HG03457 (cell line): ENCODE data around the gene RFX4.

Experiments used
- ATAC-seq: cut with Tn5 transposase; IDR thresholded peaks from one replicate; pipeline ENCODE4 v1.9.1; 2021; ENCODE audit warnings: moderate number of reproducible peaks; ENCODE audit not compliant: unreplicated experiment

The RFX4 gene

DNA sequence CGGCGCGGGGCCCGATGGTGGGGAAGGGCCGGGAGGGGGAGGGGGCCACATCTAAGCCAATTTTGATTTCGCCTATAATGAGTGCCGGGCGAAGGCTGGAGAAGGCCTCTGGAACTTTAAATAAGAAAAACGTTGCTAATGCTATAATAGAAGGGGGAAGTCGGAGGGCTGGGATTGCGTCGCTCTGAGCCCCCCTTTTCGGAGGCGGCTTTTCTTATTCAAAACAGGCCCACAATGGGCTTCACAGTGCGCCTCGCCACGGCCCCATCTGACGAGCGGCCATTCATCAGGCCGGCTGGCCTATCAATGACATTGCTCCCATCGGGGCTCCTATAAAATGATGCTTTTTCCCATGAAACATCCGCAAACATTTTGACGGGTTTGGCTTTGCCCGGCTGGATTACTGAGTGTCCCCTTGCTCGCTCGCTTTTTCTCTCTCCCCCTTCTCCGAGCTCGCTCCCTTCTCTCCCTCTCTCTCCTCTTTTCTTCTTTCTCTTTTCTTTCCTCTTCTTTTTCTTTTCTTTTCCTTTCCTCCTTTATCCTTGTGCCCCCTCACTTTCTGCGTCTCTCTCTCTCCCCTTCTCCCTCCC, at the start of gene RFX4:
TSS of gene RFX4 (plus strand) at position 364 of the 590 bp plus-strand sequence. CDS start 317 bp downstream, outside the sequence.
- ATAC-seq = no peak

- no peak for ATAC-seq
Observed at GRCh38 chr12:106541201-106541600, 41.6 kb upstream of the RFX4 start.

DNA sequence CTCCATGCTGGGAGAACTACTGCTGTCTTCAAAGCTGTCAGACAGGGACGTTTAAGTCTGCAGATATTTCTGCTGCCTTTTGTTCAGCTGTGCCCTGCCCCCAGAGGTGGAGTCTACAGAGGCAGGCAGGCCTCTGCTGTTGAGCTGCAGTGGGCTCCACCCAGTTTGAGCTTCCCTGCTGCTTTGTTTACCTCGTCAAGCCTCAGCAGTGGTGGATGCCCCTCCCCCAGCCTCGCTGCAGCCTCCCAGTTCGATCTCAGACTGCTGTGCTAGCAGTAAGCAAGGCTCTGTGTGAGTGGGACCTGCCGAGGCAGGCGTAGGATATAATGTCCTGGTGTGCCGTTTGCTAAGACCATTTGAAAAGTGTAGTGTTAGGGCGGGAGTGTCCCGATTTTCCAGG, 31.4 kb upstream of the RFX4 start:
- ATAC-seq = no peak

DNA sequence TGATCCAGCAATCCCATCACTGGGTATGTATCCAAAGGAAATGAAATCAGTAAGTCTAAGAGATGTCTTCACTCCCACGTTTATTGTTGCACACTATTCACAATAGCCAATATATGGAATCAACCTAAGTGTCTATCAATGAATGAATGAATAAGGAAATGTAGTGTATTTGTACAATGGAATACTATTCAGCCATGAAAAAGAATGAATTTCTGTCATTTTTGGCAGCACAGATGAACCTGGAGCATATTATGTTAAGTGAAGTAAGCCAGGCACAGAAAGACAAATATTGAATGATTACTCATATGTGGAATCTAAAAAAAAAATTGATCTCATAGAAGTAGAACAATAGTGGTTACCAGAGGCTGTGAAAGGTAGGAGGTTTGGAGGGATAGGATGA, 30.6 kb upstream of the RFX4 start:
- no peak for ATAC-seq

GRCh38 chr12:106564678-106565329, 18.0 kb upstream of the RFX4 start:
- no peak for ATAC-seq

DNA sequence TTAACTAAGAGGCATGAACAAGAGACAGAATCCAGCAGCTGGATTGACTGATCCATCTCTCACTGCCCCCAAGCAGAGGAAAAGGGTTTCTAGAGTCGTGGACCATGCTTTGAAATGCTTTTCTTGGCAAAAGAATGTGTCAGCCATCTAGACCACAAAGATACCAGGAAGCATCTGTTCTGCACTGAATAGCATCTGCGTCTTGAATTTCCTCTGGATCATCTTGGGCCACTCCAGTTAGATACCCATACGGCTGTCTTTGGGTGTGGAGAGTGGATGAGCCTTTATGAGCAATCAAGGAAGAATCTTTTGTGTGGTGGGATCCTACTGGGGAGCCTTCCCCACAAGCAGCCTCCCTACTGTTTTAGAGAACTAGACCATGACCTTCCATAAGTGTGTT, 16.0 kb upstream of the RFX4 start:
- no peak for ATAC-seq

DNA sequence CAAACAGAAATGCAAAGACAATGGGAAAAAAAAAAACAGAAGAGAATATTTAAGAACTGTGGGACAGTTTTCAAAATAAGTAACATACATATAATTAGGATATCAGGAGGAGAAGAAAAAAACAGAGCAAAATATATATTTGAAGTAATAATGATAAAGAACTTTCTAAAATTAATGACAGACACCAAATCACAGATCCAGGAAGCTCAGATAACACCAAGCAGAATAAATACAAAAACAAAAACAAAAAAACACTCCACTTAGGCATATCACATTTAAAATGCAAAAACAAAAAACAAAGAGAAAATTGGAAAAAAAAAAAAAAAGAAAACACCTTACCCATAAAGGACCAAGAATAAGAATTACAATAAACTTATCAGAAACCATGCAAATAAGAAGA, 9.6 kb upstream of the RFX4 start:
- no peak for ATAC-seq

- no peak for ATAC-seq
Observed at GRCh38 chr12:106576848-106577247, 6.0 kb upstream of the RFX4 start.

- no peak for ATAC-seq
Observed at GRCh38 chr12:106580671-106581508, 1.9 kb upstream of the RFX4 start.

- ATAC-seq = no peak
Observed at GRCh38 chr12:106581543-106582248, 1.1 kb upstream of the RFX4 start.

DNA sequence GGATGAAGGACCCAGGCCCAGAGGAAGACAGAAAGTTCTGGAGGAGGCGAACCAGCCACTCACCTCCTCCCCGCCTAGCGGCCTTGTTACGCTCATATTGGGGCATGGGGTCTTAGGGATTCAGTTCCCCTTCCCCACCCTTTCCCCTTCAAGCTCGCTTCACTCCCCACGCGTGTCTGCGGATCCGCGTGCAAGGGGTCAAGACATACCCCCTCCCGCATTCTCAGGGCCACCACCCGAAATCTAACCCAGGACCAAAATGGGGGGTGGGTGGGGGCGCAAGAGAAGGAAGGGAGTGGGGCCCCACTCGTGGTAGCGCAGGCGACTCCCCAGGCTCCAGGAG, 584 bp upstream of the RFX4 start:
- ATAC-seq = no peak

DNA sequence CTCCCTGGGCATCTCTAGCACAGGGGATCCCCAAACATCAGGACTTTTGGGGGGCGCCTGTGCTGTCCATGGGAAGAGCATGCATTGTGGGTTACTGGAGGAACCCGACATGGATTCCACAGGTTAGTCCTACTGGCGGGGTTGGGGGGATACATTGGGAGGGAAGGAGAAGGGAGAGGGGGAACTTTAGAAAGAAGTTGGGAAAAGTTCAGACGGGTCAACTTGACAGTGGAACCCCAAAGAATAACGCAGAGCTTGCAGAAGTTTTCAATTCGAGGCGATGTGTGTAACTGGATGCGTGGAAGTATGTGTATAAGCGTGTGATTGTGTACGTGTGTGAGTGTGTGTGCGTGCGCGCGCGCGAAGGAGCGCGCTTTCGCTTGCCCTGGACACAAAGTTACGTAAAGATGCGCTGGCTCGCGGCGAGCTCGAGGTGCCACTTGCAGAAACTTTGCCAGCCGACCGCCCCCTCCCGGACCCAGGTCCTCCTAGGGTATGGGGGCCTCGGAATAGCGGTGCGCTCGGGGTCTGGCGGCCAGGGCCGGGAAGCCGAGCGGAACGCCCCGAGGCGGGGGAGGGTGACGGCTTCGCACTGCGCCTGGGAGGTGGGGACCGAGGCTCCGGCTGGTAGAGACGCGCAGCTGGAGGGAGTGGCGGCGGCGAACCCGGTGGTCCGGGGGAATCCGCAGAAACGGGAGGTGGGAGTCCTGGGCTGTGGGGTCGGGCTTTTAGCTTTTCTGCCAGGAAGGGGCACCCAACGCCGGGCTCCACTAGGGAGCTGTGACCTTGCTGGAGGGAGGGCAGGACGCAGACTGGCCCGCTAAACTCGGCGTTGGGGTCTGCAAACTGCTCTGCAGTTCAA, 669 bp downstream of the RFX4 start:
- no peak for ATAC-seq

- ATAC-seq = no peak
Observed at GRCh38 chr12:106584104-106585064, 1.6 kb downstream of the RFX4 start.

DNA sequence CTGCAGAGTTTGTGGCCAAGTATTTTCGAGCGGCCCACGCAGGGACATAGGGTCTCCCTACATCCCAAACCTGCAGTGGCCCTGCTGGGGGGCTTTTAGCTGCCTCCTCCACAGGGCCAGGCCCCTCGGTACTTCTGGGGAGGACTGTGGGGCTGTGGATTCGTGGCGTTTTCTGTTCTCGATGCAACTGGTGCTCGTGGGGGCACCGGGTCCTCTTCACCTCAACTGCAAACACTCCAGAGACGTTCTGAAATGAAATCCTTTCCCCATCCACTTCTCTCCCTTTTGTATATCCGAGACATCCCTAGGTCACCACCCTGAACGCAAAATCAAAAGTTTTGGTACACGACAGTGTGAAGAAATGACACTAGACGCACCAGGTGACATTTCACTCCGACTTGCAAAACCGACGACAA, 2.3 kb downstream of the RFX4 start:
- no peak for ATAC-seq

DNA sequence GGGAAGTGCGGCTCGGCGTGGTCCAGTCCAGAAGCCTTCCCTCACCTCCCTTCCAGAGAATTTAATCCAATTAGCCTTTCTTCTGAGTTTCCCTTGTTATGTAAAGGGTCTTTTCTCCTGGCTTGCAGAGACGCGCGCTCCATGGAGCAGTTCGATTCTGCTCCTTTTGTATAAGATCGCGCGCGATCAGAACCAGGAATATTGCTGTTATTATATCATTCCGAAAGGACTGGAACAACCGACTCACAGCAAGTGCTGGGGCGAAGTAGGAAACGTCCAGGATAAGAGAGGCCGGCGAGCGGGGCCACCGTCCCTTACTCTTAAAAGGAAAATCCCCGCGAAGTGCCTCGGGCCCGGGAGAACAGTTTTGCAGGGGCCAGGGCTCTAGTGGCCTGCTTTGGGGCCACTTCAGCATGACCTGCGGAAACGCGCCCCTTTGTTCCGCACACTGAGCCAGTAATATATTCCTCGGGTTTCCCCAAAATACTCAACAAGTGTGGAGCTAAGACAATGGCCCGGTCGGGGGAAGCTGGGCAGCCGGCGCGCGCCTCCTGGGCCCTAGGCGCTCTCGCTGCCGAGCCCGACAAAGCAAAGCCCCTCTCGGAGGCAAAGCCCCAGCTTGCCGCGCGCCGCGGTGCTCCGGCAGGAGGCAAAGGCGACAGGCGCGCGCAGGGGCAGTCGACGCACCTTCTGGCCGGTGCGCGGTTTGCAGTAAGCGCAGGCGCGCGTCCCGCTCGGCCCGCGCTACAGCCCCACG, 2.9 kb downstream of the RFX4 start:
- no peak for ATAC-seq

DNA sequence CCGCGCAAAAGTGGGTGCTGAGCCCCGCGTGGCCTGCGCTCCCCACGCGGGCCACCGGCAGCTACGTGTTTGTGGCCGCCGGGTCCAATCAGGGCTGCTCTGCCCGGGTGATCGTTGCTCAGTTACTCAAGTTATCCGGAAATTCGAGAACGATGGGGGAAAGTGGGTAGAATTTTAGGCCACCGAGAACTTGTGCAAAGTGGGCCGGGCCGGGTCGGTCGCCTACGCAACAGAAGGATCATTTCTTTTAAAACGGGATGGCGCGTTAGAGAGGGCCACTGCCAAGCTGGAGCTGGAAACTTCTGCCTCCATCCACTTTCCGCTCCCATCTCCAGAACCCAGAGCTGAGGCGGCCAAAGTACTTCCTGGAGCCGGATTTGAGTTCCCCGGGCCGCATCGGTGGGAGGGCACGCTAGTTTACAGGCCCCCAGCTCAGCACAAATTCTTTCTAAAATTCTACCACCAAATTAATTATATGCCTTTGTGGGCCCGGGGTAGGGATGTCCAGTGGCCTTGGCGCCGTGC, 3.5 kb downstream of the RFX4 start:
- no peak for ATAC-seq

DNA sequence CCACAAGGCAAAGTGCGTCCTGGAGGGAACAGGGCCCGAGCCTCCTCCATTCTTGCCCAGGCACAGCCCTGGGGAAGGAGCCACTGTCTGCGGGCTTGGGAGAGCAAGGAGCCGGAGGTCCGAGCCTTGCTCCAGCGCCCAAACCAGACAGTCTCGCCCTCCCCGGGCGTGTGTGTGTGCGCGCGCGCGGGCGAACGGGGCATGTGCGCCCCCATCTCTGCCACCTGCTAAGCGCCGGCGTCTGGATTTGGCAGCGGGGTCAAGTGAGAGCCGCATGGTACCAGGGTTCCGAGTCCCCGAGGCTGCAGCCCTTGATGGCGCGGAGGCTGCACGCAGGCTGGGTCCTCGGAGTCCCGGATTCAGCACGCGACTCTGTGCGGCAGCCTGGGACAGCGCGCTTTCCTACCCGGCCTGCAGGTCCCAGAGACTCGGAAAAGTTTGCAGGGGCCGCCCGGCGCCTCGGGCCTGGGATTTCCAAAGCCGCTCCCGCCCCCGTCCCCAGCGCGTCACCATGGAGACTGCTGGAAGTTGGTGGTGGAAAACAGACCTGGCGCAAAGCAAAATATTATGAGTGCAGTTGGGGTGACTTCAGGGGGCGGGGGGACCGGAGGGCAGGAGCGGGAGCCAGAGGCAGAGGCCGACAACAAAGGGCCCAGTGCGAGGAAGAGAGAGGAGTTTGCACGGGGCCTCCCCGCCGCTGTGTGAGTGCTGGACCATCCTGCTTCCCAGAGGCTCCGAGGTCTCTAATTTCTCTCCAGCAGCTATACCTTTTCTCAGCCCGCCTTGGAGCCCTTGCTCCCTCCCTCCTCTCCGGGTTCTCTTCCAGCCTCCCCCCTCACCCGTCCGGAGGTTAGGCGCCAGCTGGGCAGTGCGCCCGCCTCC, 4.2 kb downstream of the RFX4 start:
- ATAC-seq = no peak

DNA sequence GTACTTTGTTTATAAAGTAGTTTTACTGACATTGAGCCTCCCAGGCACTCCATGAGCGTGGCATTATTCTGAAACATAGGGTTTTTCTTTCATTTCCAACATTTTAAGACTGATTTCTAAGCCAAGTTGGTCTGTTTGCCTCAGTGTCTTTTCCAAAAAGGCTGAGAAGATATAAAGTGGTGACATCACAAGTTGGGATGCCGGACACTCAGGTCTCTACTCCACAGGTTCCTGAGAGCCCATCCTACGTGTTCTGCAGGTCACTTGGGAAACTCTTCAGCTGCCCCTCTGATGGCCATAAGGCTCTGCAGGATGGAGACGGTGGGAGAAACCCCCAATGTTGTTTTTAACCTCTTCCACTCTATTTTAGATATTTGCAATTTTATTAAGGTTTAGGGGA, 6.0 kb downstream of the RFX4 start:
- no peak for ATAC-seq
